OCI-LY7 (cell line): Measurements from ENCODE around the gene PTCRA.

Experiments
- EZH2phosphoT487 ChIP-seq: fragments of 200-600 bp; sonication (generic); IDR thresholded peaks from 2 replicates; pipeline ENCODE4 v1.6.1; 2018; ENCODE audit warnings: low read depth, borderline replicate concordance, mild to moderate bottlenecking, mixed run types, antibody characterized with exemption, low read length, moderate library complexity, mixed read lengths
- TF ChIP-seq, protein P1 (sequence below): fragments of 200-600 bp; sonication (generic); conservative IDR thresholded peaks from 2 replicates; pipeline ENCODE4 v1.5.1; 2014; ENCODE audit warnings: mild to moderate bottlenecking, antibody characterized with exemption, low read length, moderate library complexity, mixed read lengths

DNA sequence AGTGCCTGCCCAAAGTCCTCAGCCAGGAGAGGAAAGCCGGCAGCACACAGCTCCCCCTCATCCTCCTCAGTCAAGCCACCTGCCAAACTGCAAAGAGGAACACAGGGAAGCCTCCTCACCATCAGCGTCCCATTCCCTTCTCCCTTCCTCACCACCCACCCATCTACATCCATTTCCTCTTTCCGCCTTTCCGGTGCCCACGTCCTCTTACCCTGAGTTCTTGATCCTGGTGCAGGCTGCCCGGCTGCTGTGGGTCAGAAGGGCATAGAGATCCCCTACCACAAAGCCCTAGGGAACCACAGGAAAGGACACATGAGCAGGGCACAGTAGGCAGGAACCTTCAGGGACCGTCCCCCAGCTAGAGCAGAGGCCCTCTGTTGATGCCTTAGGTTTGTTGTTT is 50.7 kb downstream of the PTCRA start:
- TF ChIP-seq, protein P1, sequence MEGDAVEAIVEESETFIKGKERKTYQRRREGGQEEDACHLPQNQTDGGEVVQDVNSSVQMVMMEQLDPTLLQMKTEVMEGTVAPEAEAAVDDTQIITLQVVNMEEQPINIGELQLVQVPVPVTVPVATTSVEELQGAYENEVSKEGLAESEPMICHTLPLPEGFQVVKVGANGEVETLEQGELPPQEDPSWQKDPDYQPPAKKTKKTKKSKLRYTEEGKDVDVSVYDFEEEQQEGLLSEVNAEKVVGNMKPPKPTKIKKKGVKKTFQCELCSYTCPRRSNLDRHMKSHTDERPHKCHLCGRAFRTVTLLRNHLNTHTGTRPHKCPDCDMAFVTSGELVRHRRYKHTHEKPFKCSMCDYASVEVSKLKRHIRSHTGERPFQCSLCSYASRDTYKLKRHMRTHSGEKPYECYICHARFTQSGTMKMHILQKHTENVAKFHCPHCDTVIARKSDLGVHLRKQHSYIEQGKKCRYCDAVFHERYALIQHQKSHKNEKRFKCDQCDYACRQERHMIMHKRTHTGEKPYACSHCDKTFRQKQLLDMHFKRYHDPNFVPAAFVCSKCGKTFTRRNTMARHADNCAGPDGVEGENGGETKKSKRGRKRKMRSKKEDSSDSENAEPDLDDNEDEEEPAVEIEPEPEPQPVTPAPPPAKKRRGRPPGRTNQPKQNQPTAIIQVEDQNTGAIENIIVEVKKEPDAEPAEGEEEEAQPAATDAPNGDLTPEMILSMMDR = no peak
- no peak for TF ChIP-seq EZH2phosphoT487
